Measurements from ENCODE around the gene QSOX2.

QSOX2 gene

GRCh38 chr9:136160381-136160841, 85.2 kb downstream of the QSOX2 start:
- H3K27ac ChIP-seq (ENCODE audit: low read depth, low read length), result no peak overlapping the region
- H3K79me2 ChIP-seq (ENCODE audit: control insufficient read depth, insufficient read depth, low read length, unreplicated experiment), result no peaks in the 10 kb centered on the region
- H3K27me3 ChIP-seq (ENCODE audit: insufficient read depth, low read length), result peaks cover 16% of the 10 kb centered on the region
- H2AFZ ChIP-seq (ENCODE audit: low read length, unreplicated experiment), result no peak overlapping the region
- H3K4me3 ChIP-seq (ENCODE audit: low read depth, low read length), result no peak overlapping the region
- H3K36me3 ChIP-seq (ENCODE audit: insufficient read depth, low read length), result no peaks in the 10 kb centered on the region
- H3K4me1 ChIP-seq (ENCODE audit: control insufficient read depth, insufficient read depth, low read length, unreplicated experiment), result peaks cover 3% of the 10 kb centered on the region

- H3K79me2 ChIP-seq (ENCODE audit: control insufficient read depth, insufficient read depth, low read length, unreplicated experiment), result no peaks in the 10 kb centered on the region
- H3K36me3 ChIP-seq (ENCODE audit: insufficient read depth, low read length), result no peaks in the 10 kb centered on the region
- no peak overlapping the region for H3K27ac ChIP-seq (ENCODE audit: low read depth, low read length)
- H2AFZ ChIP-seq (ENCODE audit: low read length, unreplicated experiment), result no peak overlapping the region
- H3K4me3 ChIP-seq (ENCODE audit: low read depth, low read length), result no peak overlapping the region
- H3K4me1 ChIP-seq (ENCODE audit: control insufficient read depth, insufficient read depth, low read length, unreplicated experiment), result peaks cover 3% of the 10 kb centered on the region
- peaks cover 16% of the 10 kb centered on the region for H3K27me3 ChIP-seq (ENCODE audit: insufficient read depth, low read length)
These were observed 85.8 kb downstream of the QSOX2 start for GRCh38 chr9:136159851-136160250.

GRCh38 chr9:136157477-136158265, 87.9 kb downstream of the QSOX2 start:
- H3K27ac ChIP-seq (ENCODE audit: low read depth, low read length), result no peak overlapping the region
- H3K4me3 ChIP-seq (ENCODE audit: low read depth, low read length), result no peak overlapping the region
- peaks cover 14% of the 10 kb centered on the region for H3K27me3 ChIP-seq (ENCODE audit: insufficient read depth, low read length)
- no peaks in the 10 kb centered on the region for H3K79me2 ChIP-seq (ENCODE audit: control insufficient read depth, insufficient read depth, low read length, unreplicated experiment)
- peaks cover 3% of the 10 kb centered on the region for H3K4me1 ChIP-seq (ENCODE audit: control insufficient read depth, insufficient read depth, low read length, unreplicated experiment)
- H2AFZ ChIP-seq (ENCODE audit: low read length, unreplicated experiment), result no peak overlapping the region
- no peaks in the 10 kb centered on the region for H3K36me3 ChIP-seq (ENCODE audit: insufficient read depth, low read length)

Measured in ACC112 (cell line).